ENCODE results near the gene ATG5.
A peak's percentile ranks its signal among the peaks of the same experiment; 100 is the strongest.

- TF ChIP-seq CTCF (IDR thresholded peaks at IDR 0.05; ENCODE audit: low read depth, low read length, poor library complexity, severe bottlenecking) (peak; percentile 62), EZH2phosphoT487 (IDR thresholded peaks at IDR 0.05; ENCODE audit: borderline replicate concordance, low read length) (no peak)
Measured at GRCh38 chr6:106223300-106223930, 102.1 kb downstream of the ATG5 start.

All from DOHH2 (cell line).